HG03565 (cell line): ENCODE results near the gene IFNL2.
"Not testable (repeated sequence)": the region's sequence is repeated elsewhere in the genome, so short reads cannot be mapped to it uniquely, and the experiment has no call there.

Source experiments
- ATAC-seq: cut with Tn5 transposase; IDR thresholded peaks from one replicate; pipeline ENCODE4 v1.9.1; 2021; ENCODE audit warnings: mild to moderate bottlenecking, moderate library complexity; ENCODE audit not compliant: unreplicated experiment

IFNL2 gene

DNA sequence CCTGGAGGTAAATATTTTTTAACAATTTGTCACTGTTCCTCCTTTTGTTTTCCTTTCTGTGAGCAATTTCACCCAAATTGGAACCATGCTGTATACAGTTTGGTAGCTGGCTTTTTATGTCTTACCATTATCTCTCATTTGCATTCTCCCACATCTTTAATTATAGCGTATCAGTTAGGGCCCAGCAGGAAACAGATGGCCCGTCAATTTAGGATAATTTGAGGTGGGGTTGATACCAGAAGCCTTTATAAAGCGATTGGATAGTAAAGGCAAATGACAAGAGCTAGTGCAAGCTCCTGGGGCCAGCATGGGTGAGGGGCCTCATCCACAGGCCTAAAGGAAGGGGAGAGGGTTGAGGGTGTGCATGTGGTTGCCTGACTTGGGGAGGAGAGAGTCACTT, 15.7 kb upstream of the IFNL2 start:
- ATAC-seq, result no peak

- ATAC-seq, result no peak
Measured at GRCh38 chr19:39253374-39254149, 14.6 kb upstream of the IFNL2 start.

- ATAC-seq, result no peak
Measured at GRCh38 chr19:39254531-39255345, 13.5 kb upstream of the IFNL2 start.

DNA sequence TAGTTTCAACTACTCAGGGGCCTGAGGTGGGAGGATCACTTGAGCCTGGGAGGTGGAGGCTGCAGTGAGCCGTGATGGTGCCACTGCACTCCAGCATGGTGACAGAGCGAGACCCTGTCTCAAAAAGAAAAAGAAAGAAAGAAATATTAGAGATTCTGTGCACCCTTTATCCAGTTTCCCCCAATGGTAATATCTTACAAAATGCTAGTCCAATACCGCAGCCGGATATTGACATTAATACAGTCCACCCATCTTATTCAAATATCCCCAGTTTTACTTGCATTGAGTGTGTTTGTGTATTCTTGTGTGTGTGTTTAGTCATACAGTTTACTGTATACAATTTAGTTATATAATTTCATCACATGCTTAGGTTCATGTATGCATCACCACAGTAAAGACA, 11.0 kb upstream of the IFNL2 start:
- ATAC-seq, result no peak

GRCh38 chr19:39261704-39262103, 6.5 kb upstream of the IFNL2 start:
- ATAC-seq, result no peak

DNA sequence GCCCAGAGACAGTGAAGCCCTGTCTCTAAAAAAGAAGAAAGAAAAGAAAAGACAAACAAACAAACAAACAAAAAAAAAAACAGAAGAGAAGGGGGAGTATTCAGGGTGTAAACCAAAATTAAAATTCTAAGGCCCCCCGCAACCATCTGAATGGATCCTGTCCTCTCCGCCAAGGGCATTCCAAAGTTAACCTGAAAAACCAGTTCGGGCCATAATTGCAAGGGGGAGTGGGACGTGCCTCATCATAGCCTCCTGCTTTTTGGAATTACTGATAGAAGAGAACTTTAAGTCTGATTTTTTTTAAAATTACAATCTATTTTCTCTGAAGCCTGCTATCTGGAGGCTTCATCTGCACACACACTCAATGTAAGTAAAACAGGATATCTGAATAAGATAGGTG, 5.7 kb upstream of the IFNL2 start:
- ATAC-seq, result no peak

GRCh38 chr19:39263912-39264305, 4.3 kb upstream of the IFNL2 start:
- ATAC-seq, result no peak

- ATAC-seq, result no peak
Measured at GRCh38 chr19:39264306-39265290, 3.6 kb upstream of the IFNL2 start.

DNA sequence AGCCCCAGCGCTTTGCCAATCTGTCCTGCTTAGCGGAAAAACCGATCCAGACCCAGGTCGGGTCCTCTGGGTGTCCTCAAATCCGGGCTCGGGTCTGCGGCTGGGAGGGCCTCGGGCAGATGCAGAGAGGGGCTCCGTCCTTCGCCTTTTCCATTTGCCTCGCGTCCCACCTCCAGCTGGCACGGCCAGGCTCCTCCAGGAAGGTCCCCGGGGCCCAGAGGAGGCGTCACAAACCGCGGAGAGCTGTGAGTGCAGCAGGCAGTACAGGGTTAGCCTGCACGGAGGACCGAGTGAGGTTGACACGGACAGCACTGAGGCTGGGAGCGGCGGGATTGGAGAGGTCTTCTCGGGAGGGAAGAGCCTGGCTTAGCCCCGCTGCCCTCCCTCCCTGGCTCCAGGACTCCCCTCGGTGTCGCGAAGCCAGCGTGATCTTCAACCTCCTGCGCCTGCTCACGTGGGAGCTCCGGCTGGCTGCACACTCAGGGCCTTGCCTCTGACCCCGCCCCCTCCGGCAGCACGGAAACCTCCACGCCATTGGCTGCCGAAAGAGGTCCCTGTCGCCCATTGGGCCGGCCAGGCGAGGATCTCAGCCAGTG, 2.8 kb upstream of the IFNL2 start:
- no peak for ATAC-seq

GRCh38 chr19:39268531-39269223, 481 bp downstream of the IFNL2 start:
- not testable (repeated sequence) for ATAC-seq

GRCh38 chr19:39269369-39269768, 1.2 kb downstream of the IFNL2 start:
- ATAC-seq, result not testable (repeated sequence)

DNA sequence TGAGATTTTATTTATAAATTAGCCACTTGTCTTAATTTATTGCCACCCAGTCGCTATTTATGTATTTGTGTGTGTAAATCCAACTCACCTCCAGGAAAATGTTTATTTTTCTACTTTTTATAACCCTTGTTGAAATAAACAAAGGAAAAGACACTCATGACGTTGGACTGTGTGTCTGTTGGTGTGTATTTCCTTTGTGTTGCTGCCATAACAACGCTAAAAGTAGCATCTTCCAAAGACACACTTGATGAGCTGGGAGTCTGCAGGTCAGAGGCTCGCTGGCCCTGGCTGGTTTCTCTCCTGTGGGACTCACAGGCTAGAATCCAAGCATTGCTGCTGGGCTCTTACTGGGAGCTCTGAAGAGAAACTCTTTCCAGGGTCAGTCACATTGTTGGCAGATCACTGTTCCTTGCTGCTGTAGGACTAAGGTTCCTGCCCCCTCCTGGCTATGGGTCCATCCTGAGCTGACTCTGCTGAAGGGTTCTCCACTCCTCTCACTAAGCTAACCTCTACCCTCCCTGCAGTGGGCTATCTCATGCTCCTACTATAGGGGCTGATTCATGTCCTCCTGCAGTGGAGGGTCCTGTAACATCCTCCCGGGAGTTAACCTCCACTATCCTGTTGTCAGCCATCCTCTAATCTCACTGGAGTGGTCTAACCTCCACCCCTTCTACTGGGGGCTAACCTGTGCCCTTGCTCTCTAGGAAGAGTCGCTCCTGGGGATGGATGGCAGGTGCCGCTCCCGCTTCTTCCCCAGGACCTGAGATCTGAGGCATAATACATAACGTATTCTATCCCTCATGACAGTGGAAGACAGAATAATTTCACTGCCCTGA, 2.1 kb downstream of the IFNL2 start:
- no peak for ATAC-seq

- ATAC-seq, result not testable (repeated sequence)
Measured at GRCh38 chr19:39273859-39274258, 5.7 kb downstream of the IFNL2 start.

GRCh38 chr19:39275578-39275977, 7.4 kb downstream of the IFNL2 start:
- no peak for ATAC-seq

- no peak for ATAC-seq
Measured at GRCh38 chr19:39276740-39277139, 8.5 kb downstream of the IFNL2 start.

GRCh38 chr19:39277598-39277997, 9.4 kb downstream of the IFNL2 start:
- no peak for ATAC-seq

- ATAC-seq, result no peak
Measured at GRCh38 chr19:39282021-39282420, 13.8 kb downstream of the IFNL2 start.

- no peak for ATAC-seq
Measured at GRCh38 chr19:39284032-39284431, 15.8 kb downstream of the IFNL2 start.

DNA sequence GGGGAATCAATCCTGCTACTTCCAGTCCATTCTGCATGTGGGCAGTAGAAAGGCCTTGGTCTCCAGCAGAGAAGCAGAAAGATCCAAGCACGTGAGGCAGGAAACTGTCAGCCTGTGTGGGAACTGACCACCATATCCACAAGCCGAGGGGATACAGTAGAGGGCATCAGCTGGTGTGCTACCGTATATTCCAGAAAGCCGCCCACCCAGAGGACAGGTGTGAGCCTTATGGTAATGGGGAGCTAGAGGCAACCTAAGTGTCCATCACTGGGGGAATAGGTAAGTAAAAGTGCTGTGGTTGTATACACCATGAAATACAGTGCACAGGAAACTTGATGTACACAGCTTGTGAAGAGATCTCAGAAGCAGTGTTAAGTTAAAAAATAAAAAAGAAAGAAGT, 25.2 kb downstream of the IFNL2 start:
- no peak for ATAC-seq
